GM23338 (cell line): ENCODE data around the gene SMPDL3B. TPM values are rescaled to one million over a fixed set of nuclear protein-coding genes. Genes with fewer than 3 reads are reported as not detected.

Experiments
- ATAC-seq: fragments of 200-7000 bp; cut with Tn5 transposase; 3 replicates; pipeline ENCODE4 v1.9.1; 2020
- DNase-seq: peaks from one replicate; pipeline ENCODE4 v3.0.0-alpha.2; 2015; ENCODE audit warnings: low spot score
- H2AFZ ChIP-seq: fragments of 200-600 bp; sonication (generic); 2 replicates; pipeline ENCODE4 v1.8.0; 2016; ENCODE audit warnings: antibody characterized with exemption, mild to moderate bottlenecking, moderate library complexity
- H3F3A ChIP-seq: fragments of 200-600 bp; sonication (generic); replicated peaks from 2 replicates; pipeline ENCODE4 v1.8.0; 2017; ENCODE audit warnings: antibody characterized with exemption, mixed run types, low read depth
- H3K27ac ChIP-seq: fragments of 200-600 bp; sonication (generic); 2 replicates; pipeline ENCODE4 v1.6.1; 2016; ENCODE audit warnings: low read depth
- H3K27me3 ChIP-seq: fragments of 200-600 bp; sonication (generic); 2 replicates; pipeline ENCODE4 v1.8.0; 2016; ENCODE audit warnings: mild to moderate bottlenecking, mixed run types, moderate library complexity; ENCODE audit not compliant: insufficient read depth
- H3K36me3 ChIP-seq: fragments of 200-600 bp; sonication (generic); 2 replicates; pipeline ENCODE4 v1.8.0; 2016; ENCODE audit warnings: mild to moderate bottlenecking; ENCODE audit not compliant: insufficient read depth
- H3K4me1 ChIP-seq: fragments of 200-600 bp; sonication (generic); 2 replicates; pipeline ENCODE4 v1.8.0; 2016; ENCODE audit warnings: mild to moderate bottlenecking, moderate library complexity; ENCODE audit not compliant: insufficient read depth
- H3K4me2 ChIP-seq: fragments of 200-600 bp; sonication (generic); 2 replicates; pipeline ENCODE4 v1.7.1; 2017; ENCODE audit warnings: mixed run types
- H3K4me3 ChIP-seq: fragments of 200-600 bp; sonication (generic); 2 replicates; pipeline ENCODE4 v1.6.1; 2016; ENCODE audit warnings: mixed run types
- H3K79me2 ChIP-seq: fragments of 200-600 bp; sonication (generic); replicated peaks from 2 replicates; pipeline ENCODE4 v1.8.0; 2017; ENCODE audit warnings: mild to moderate bottlenecking; ENCODE audit not compliant: insufficient read depth
- H3K9me2 ChIP-seq: fragments of 200-600 bp; sonication (generic); 2 replicates; pipeline ENCODE4 v1.8.0; 2017; ENCODE audit not compliant: insufficient read depth
- H4K20me1 ChIP-seq: fragments of 200-600 bp; sonication (generic); replicated peaks from 2 replicates; pipeline ENCODE4 v1.8.0; 2017; ENCODE audit warnings: mild to moderate bottlenecking; ENCODE audit not compliant: insufficient read depth
- H3K27ac Mint-ChIP-seq: 2 replicates; pipeline ENCODE4 v1.8.0; 2020; ENCODE audit warnings: inconsistent platforms, mild to moderate bottlenecking, moderate library complexity, mixed read lengths
- H3K27me3 Mint-ChIP-seq: 3 replicates; pipeline ENCODE4 v1.8.0; 2022; ENCODE audit warnings: low read depth, mild to moderate bottlenecking, moderate library complexity, mixed read lengths, inconsistent platforms; ENCODE audit not compliant: insufficient read depth, poor library complexity
- H3K36me3 Mint-ChIP-seq: 3 replicates; pipeline ENCODE4 v1.8.0; 2021; ENCODE audit warnings: low read depth, mild to moderate bottlenecking, inconsistent platforms, moderate library complexity, mixed read lengths
- H3K4me1 Mint-ChIP-seq: 3 replicates; pipeline ENCODE4 v1.8.0; 2020; ENCODE audit warnings: mild to moderate bottlenecking, inconsistent platforms, mixed read lengths
- H3K4me3 Mint-ChIP-seq: 3 replicates; pipeline ENCODE4 v1.8.0; 2021; ENCODE audit warnings: moderate library complexity, mild to moderate bottlenecking, inconsistent platforms, mixed read lengths
- H3K9me3 Mint-ChIP-seq: 3 replicates; pipeline ENCODE4 v1.8.0; 2020; ENCODE audit warnings: moderate library complexity, mild to moderate bottlenecking, inconsistent platforms, mixed read lengths
- CREB1 ChIP-seq: fragments of 250-450 bp; sonication (Bioruptor Pico); IDR thresholded peaks from 2 replicates; pipeline ENCODE4 v1.5.0; 2020; ENCODE audit warnings: low read depth, mild to moderate bottlenecking, moderate library complexity
- ETS1 ChIP-seq: IDR thresholded peaks from 2 replicates; pipeline ENCODE4 v1.6.1; 2016; ENCODE audit warnings: antibody characterized with exemption
- EZH2 ChIP-seq: fragments of 200-600 bp; sonication (generic); IDR thresholded peaks from one replicate; pipeline ENCODE4 v1.8.0; 2017; ENCODE audit warnings: antibody characterized with exemption, mild to moderate bottlenecking, low read depth; ENCODE audit not compliant: unreplicated experiment
- EZH2phosphoT487 ChIP-seq: fragments of 200-600 bp; sonication (generic); IDR thresholded peaks from one replicate; pipeline ENCODE4 v1.8.1; 2018; ENCODE audit warnings: antibody characterized with exemption; ENCODE audit not compliant: unreplicated experiment
- NANOG ChIP-seq: IDR thresholded peaks from 2 replicates; pipeline ENCODE4 v1.6.1; 2016; ENCODE audit warnings: antibody characterized with exemption, borderline replicate concordance
- POLR2AphosphoS5 ChIP-seq: IDR thresholded peaks from 2 replicates; pipeline ENCODE4 v1.6.1; 2016; ENCODE audit warnings: antibody characterized with exemption, low read depth
- STAT1 ChIP-seq: IDR thresholded peaks from one replicate; pipeline ENCODE4 v1.6.1; 2016; ENCODE audit warnings: antibody characterized with exemption; ENCODE audit not compliant: unreplicated experiment
- ZNF114 ChIP-seq: fragments of 250-450 bp; sonication (Bioruptor Pico); IDR thresholded peaks from 2 replicates; pipeline ENCODE4 v1.5.0; 2020; ENCODE audit warnings: mild to moderate bottlenecking, moderate library complexity
- ZNF331 ChIP-seq: fragments of 250-450 bp; sonication (Bioruptor Pico); IDR thresholded peaks from 2 replicates; pipeline ENCODE4 v1.5.0; 2020; ENCODE audit warnings: low read depth, mild to moderate bottlenecking, moderate library complexity
- ZNF462 ChIP-seq: fragments of 250-450 bp; sonication (Bioruptor Pico); IDR thresholded peaks from 2 replicates; pipeline ENCODE4 v1.5.0; 2020; ENCODE audit warnings: mild to moderate bottlenecking, moderate library complexity
- polyA plus RNA-seq: library from polyadenylated mRNA; unstranded; fragments of >200 nt; fragmentation: Nextera tagmentation; extraction: Ambion mirVana; gene quantifications from 2 replicates; pipeline ENCODE4 v1.2.1, GENCODE V29; 2016
- total RNA-seq: library from RNA; depleted of rRNA; stranded (reverse); fragments of >200 nt; shearing (Covaris generic); gene quantifications from 2 replicates; pipeline ENCODE4 v1.2.3, GENCODE V29; 2014
- TF ChIP-seq, protein P1 (sequence below), 2 experiments: fragments of 200-600 bp in 1 of 2; sonication (generic) in 1 of 2; conservative IDR thresholded peaks; 2 replicates each; pipeline versions ENCODE4 v1.5.1 to v1.6.1; 2016 to 2017; ENCODE audit warnings: antibody characterized with exemption in 2 of 2, low read depth in 2 of 2, mild to moderate bottlenecking in 2 of 2, moderate library complexity in 1 of 2

Gene SMPDL3B
- total and polyA plus RNA-seq, 2 experiments from 2014 or later, result 39.5 to 83.1 TPM

DNA sequence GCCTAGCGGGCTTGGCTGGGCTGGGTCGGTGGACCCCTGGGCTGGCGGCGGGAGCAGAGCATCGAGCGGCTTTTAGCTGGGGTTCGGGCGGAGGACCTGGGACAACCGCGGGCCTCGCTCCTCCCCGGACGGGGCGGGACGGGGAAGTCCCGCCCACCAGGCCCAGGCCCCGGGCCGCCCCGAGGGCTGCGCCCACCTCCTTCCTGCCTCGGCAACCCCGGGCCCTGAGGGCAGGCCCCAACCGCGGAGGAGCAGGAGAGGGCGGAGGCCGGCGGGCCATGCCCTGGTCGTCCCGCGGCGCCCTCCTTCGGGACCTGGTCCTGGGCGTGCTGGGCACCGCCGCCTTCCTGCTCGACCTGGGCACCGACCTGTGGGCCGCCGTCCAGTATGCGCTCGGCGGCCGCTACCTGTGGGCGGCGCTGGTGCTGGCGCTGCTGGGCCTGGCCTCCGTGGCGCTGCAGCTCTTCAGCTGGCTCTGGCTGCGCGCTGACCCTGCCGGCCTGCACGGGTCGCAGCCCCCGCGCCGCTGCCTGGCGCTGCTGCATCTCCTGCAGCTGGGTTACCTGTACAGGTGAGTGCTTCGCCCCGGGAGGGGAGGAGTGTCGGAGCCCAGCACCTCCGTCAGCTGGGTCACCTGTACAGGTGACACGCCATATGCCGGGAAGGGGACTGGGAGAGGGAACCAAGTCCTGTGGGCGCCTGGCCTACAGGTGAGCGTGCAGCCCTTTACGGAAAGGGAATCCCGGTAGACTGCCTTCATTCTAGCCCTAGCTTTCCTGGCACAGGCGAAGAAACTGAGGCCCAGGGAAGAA, 25.2 kb downstream of the SMPDL3B start, which contains the start of gene XKR8 (continued):
- no peak for TF ChIP-seq EZH2phosphoT487

GRCh38 chr1:27960762-27961645, 26.2 kb downstream of the SMPDL3B start:
- H3K9me2 ChIP-seq, result no peaks in the 10 kb centered on the region
- H3F3A ChIP-seq, result peaks cover 13% of the 10 kb centered on the region
- H3K4me1 ChIP-seq, result peaks cover 17% of the 10 kb centered on the region; the same call in 1 of the 2 replicates
- no peak overlapping the region for H3K27ac ChIP-seq
- H3K36me3 Mint-ChIP-seq, result peaks cover 30% of the 10 kb centered on the region
- H3K27me3 Mint-ChIP-seq, result peaks cover 15% of the 10 kb centered on the region
- no peaks in the 10 kb centered on the region for H4K20me1 ChIP-seq
- H3K4me3 Mint-ChIP-seq, result peak overlapping the region; percentile 80
- no peak overlapping the region for H3K27ac Mint-ChIP-seq
- H3K79me2 ChIP-seq, result peaks cover 6% of the 10 kb centered on the region; the same call in 1 of the 2 replicates
- peaks cover 15% of the 10 kb centered on the region for H3K4me1 Mint-ChIP-seq
- H2AFZ ChIP-seq, result peak overlapping the region; percentile 84
- DNase-seq (no peak), ATAC-seq (peak; percentile 0; the same call in 1 of the 3 replicates)
- no peaks in the 10 kb centered on the region for H3K27me3 ChIP-seq
- peak overlapping the region; percentile 84 for H3K4me2 ChIP-seq
- peaks cover 6% of the 10 kb centered on the region; the same call in 1 of the 2 replicates for H3K36me3 ChIP-seq
- no peaks in the 10 kb centered on the region for H3K9me3 Mint-ChIP-seq
- H3K4me3 ChIP-seq, result peak overlapping the region; percentile 93
- no peak for TF ChIP-seq ETS1
- TF ChIP-seq POLR2AphosphoS5, result no peak
- TF ChIP-seq NANOG, result no peak
- no peak for TF ChIP-seq EZH2phosphoT487
- TF ChIP-seq EZH2, result no peak
- TF ChIP-seq CREB1 (CRISPR knock-in tag), result no peak
- TF ChIP-seq ZNF462 (CRISPR knock-in tag), result no peak
- TF ChIP-seq ZNF114, result no peak
- TF ChIP-seq ZNF331 (CRISPR knock-in tag), result no peak
- no peak for TF ChIP-seq STAT1
- TF ChIP-seq, protein P1, sequence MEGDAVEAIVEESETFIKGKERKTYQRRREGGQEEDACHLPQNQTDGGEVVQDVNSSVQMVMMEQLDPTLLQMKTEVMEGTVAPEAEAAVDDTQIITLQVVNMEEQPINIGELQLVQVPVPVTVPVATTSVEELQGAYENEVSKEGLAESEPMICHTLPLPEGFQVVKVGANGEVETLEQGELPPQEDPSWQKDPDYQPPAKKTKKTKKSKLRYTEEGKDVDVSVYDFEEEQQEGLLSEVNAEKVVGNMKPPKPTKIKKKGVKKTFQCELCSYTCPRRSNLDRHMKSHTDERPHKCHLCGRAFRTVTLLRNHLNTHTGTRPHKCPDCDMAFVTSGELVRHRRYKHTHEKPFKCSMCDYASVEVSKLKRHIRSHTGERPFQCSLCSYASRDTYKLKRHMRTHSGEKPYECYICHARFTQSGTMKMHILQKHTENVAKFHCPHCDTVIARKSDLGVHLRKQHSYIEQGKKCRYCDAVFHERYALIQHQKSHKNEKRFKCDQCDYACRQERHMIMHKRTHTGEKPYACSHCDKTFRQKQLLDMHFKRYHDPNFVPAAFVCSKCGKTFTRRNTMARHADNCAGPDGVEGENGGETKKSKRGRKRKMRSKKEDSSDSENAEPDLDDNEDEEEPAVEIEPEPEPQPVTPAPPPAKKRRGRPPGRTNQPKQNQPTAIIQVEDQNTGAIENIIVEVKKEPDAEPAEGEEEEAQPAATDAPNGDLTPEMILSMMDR (conservative IDR thresholded peaks at IDR 0.05; ENCODE audit: low read depth in 2 of 2), result no peak
